ENCODE measurements around the gene SLC7A10.

- TF ChIP-seq CTCF (IDR thresholded peaks at IDR 0.05 in 4 of 5, conservative IDR thresholded peaks at IDR 0.05 in 1 of 5) (no peak), POLR2A (IDR thresholded peaks at IDR 0.05) (no peak)
These were observed 42.7 kb upstream of the SLC7A10 start for GRCh38 chr19:33268162-33268991.
